Measurements from ENCODE around the gene L3MBTL2. TPM values are rescaled to one million over a fixed set of nuclear protein-coding genes. Genes with fewer than 3 reads are reported as not detected.

L3MBTL2 gene
- total and polyA plus RNA-seq, 7 donors, result 7.2 to 15.8 (median 11.4) TPM

DNA sequence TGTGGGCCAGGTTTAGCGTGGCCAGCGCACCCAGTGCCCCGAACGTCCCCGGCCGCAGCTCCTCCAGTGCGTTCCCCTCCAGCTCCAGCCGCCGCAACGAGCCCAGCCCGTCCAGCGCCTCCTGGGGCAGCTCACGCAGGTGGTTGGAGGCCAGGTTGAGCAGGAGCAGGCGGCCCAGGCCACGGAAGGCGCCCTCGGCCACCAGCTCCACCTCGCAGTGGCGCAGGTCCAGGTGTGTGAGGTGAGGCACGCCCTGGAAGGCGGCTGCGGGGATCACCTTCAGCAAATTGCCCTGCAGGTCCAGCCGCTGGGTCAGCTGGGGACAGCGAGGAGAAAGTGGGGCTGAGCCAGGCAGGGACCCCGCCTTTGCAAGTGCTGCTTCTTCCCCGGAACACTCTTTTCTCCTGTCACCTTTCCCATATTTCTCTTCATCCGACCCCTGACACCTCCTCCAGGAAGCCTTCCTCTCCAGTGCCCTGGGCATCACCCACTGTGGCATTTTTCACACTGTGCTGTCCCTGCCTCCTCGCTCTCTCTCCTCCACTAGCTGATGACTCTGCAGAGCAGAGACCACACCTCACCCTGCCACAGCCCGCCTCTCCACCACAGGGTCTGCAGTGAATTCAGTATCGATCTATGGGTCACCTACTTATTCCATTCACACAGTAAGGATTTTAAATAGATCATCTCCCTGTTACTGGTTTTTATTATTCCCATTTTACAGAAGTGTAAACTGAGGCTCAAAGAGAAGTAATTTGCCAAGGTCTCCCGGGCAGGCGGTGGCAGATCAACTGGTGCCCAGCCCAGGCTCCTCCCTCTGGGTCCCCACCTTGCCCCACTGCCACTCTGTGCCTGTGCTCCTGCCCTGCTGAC lies 33.7 kb downstream of the L3MBTL2 start:
- Histone ChIP-seq H3K27ac (no peak overlapping the region), H3K27me3 (ENCODE audit: insufficient read depth in 3 of 3, low read length in 2 of 3) (no peaks in the 10 kb centered on the region), H3K9me3 (no peaks in the 10 kb centered on the region), H3K4me1 (peaks cover 5% of the 10 kb centered on the region), H3K36me3 (ENCODE audit: insufficient read depth in 1 of 2, low read depth in 1 of 2) (no peaks in the 10 kb centered on the region), H3K4me3 (no peak overlapping the region)
- TF ChIP-seq, protein P1, sequence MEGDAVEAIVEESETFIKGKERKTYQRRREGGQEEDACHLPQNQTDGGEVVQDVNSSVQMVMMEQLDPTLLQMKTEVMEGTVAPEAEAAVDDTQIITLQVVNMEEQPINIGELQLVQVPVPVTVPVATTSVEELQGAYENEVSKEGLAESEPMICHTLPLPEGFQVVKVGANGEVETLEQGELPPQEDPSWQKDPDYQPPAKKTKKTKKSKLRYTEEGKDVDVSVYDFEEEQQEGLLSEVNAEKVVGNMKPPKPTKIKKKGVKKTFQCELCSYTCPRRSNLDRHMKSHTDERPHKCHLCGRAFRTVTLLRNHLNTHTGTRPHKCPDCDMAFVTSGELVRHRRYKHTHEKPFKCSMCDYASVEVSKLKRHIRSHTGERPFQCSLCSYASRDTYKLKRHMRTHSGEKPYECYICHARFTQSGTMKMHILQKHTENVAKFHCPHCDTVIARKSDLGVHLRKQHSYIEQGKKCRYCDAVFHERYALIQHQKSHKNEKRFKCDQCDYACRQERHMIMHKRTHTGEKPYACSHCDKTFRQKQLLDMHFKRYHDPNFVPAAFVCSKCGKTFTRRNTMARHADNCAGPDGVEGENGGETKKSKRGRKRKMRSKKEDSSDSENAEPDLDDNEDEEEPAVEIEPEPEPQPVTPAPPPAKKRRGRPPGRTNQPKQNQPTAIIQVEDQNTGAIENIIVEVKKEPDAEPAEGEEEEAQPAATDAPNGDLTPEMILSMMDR (IDR thresholded peaks at IDR 0.05), result no peak
- no peak for DNase-seq
- WGBS, 3 donors, result 94 to 99% (median 94%) methylated on average over 25 to 32 of the region's 32 CpGs
- intact Hi-C loops (cut with DNase I), result loop anchor here in 1 of 2 donors (2.0 kb wide), 1 partner anchor 316 kb away; no protein-coding TSS in a partner anchor
- peak in 1 of 4 donors; percentile 2 for ATAC-seq

DNA sequence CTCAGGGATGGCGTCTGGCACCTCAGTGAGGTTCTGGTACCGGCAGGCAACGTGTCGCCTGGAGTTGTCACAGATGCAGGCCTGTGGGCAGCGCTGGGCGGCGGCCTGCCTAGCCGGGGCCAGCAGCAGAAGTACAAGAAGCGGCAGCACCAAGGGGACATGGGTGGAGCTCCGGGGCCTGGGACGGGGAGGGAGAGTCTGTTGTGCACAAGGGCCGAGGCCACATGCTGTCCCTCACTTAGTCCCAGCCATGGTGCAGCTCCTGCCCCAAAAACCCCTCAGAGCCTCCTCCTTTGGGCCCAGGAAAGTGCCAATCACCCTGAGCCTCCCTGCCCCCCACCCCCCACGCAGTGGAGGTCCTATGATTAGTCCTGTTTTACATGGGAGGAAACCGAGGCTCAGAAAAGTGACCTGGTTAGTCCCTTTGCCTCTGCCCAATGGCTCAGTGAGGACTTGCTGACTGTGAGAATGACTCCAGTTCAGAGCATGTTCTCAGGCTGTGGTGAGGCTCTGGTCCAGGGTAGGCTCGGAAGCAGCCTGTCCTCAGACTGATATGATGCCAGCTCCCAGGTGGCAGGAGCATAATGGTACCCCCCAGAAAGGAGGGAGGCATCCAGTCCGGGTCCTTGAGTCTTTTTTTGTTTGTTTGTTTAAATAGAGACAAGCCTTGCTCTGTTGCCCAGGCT lies 34.5 kb downstream of the L3MBTL2 start:
- no peak overlapping the region for H3K27ac ChIP-seq
- intact Hi-C loops (cut with DNase I), result loop anchor here in 1 of 2 donors (2.0 kb wide), 1 partner anchor 317 kb away; no protein-coding TSS in a partner anchor
- DNase-seq, result no peak

DNA sequence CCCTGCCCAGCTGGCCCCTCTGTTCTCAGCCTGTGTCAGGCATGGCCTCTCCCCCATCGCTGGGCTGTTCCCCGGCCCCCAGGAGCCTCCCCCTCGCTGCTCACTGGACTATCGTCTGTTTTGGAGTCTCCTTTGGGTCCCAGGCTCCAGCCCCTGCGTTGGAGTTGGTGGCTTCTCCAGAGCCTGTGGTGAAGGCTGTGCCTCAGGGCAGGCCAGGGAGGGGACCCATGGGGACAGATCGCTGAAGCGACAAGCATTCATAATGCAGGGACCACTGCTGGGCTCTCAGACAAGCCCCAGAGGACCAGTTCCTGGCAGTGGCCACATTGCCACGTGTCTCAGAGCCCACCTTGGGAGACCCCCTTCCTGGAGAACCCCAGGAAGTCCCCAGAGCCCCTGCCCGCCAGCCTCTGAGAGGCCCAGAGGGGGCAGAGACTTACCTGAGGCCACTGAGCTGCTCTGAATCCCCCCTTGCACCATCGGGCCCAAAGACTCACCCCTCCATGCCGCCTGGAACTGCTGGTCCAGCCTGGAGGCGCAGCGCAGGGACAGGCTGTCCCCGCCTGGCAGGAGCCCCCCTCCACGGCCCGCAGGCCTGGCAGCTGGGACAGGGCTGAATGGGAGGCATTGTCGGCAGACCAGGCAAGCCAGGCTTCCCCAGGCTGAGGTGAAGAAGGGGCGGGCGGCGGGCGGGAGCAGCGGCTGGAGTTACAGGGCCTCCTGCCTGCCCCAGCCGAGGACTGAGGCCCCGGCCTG lies 35.4 kb downstream of the L3MBTL2 start, which contains the start of gene CHADL:
Gene CHADL, minus strand, starts transcription at position 555 of the 756 bp plus-strand sequence. Its CDS starts 50 bp downstream, at position 505.
- TF ChIP-seq, protein P1 (IDR thresholded peaks at IDR 0.05), result no peak
- DNase-seq (no peak), ATAC-seq (peak in 1 of 4 donors; percentile 13)
- peaks cover 5% of the 10 kb centered on the region for H3K4me1 ChIP-seq
- no peaks in the 10 kb centered on the region for H3K27me3 ChIP-seq (ENCODE audit: insufficient read depth in 3 of 3, low read length in 2 of 3)
- no peak within 1 kb of the TSS for H3K27ac ChIP-seq
- WGBS, 3 donors, result 46 to 50% (median 50%) methylated on average over 22 to 24 of the region's 24 CpGs
- intact Hi-C loops (cut with DNase I), result no loop called here
- no peaks in the 10 kb centered on the region for H3K9me3 ChIP-seq
- peaks cover 0 to 4% of the 10 kb centered on the region in 2 donors for H3K36me3 ChIP-seq (ENCODE audit: insufficient read depth in 1 of 2, low read depth in 1 of 2)
- no peak within 1 kb of the TSS for H3K4me3 ChIP-seq

More for the DNA sequence above, 34.5 kb downstream of the L3MBTL2 start:
- Histone ChIP-seq H3K36me3 (ENCODE audit: insufficient read depth in 1 of 2, low read depth in 1 of 2) (peaks cover 0 to 4% of the 10 kb centered on the region in 2 donors), H3K9me3 (no peaks in the 10 kb centered on the region), H3K27me3 (ENCODE audit: insufficient read depth in 3 of 3, low read length in 2 of 3) (no peaks in the 10 kb centered on the region), H3K4me1 (peaks cover 5% of the 10 kb centered on the region), H3K4me3 (no peak overlapping the region)
- TF ChIP-seq, protein P1 (IDR thresholded peaks at IDR 0.05), result no peak
- ATAC-seq, result peak in 1 of 4 donors; percentile 6
- WGBS, 3 donors, result 74 to 87% (median 76%) methylated on average over 14 to 16 of the region's 16 CpGs

DNA sequence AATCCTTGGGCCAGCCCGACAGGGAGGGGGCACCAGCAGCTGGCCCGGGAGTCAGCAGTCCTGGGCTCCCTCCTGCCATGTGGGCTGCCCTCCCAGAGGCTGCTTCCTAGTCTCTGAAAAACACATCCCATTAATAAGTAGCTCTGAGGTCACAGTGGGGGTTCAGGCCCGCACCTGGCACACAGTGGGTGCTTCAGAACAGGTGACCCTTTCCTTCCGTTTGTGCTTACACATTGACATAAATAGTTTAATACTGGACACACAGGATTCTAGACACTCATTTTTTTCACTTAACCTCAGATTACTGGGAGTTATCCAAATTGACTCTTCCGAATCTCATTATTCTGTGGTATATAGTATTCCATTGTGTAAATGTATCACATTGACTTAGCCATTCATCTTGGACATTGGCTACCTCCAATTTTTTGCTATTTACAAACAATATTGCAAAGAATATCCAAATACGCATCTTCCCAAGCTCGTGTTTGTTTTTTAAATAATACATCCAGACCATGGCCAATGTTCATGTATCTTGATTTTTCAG lies 36.1 kb downstream of the L3MBTL2 start:
- no peak overlapping the region for H3K27ac ChIP-seq
- ATAC-seq (no peak), DNase-seq (no peak)
- peaks cover 5% of the 10 kb centered on the region for H3K4me1 ChIP-seq
- WGBS, 3 donors, result 62 to 78% (median 73%) methylated on average over 7 of the region's 7 CpGs
- H3K36me3 ChIP-seq (ENCODE audit: insufficient read depth in 1 of 2, low read depth in 1 of 2), result peaks cover 0 to 5% of the 10 kb centered on the region in 2 donors
- H3K27me3 ChIP-seq (ENCODE audit: insufficient read depth in 3 of 3, low read length in 2 of 3), result no peaks in the 10 kb centered on the region
- intact Hi-C loops (cut with DNase I), result no loop called here
- H3K9me3 ChIP-seq, result no peaks in the 10 kb centered on the region
- TF ChIP-seq, protein P1 (IDR thresholded peaks at IDR 0.05), result no peak
- no peak overlapping the region for H3K4me3 ChIP-seq

Data from psoas muscle (tissue), 8 donors.